Liver (tissue), 3 donors: ENCODE results near the gene ERBB2.

Experiments used
- EGR1 ChIP-seq, 2 donors: IDR thresholded peaks; 2 replicates each; pipeline ENCODE4 v1.6.1; 2016 to 2018; ENCODE audit warnings: antibody characterized with exemption in 2 of 2, low read depth in 2 of 2
- FOXA1 ChIP-seq: IDR thresholded peaks from 2 replicates; pipeline ENCODE4 v1.6.1; 2016; ENCODE audit warnings: antibody characterized with exemption
- FOXA2 ChIP-seq: IDR thresholded peaks from 2 replicates; pipeline ENCODE4 v1.6.1; 2016; ENCODE audit warnings: antibody characterized with exemption
- HNF4G ChIP-seq: IDR thresholded peaks from 2 replicates; pipeline ENCODE4 v1.6.1; 2016; ENCODE audit warnings: antibody characterized with exemption
- JUND ChIP-seq, 2 donors: IDR thresholded peaks; 2 replicates each; pipeline ENCODE4 v1.6.1; 2016; ENCODE audit warnings: antibody characterized with exemption in 2 of 2
- RXRA ChIP-seq, 2 donors: IDR thresholded peaks; 2 replicates each; pipeline ENCODE4 v1.6.1; 2017 to 2018; ENCODE audit warnings: antibody characterized with exemption in 2 of 2, mild to moderate bottlenecking in 1 of 2
- SP1 ChIP-seq: IDR thresholded peaks from 2 replicates; pipeline ENCODE4 v1.6.1; 2018; ENCODE audit warnings: antibody characterized with exemption, mild to moderate bottlenecking
- TAF1 ChIP-seq: conservative IDR thresholded peaks from 2 replicates; pipeline ENCODE4 v1.6.1; 2016; ENCODE audit warnings: antibody characterized with exemption, mild to moderate bottlenecking
- YY1 ChIP-seq: IDR thresholded peaks from 2 replicates; pipeline ENCODE4 v1.6.1; 2016; ENCODE audit warnings: antibody characterized with exemption, mild to moderate bottlenecking
- TF ChIP-seq, protein P1 (sequence below): fragments of 150-350 bp; IDR thresholded peaks from 2 replicates; pipeline ENCODE4 v1.5.1; 2017; ENCODE audit warnings: improper control_type of control experiment, low read depth, low read length; ENCODE audit not compliant: missing input control
- TF ChIP-seq, protein P2 (sequence below): IDR thresholded peaks from 2 replicates; pipeline ENCODE4 v1.6.1; 2016; ENCODE audit warnings: antibody characterized with exemption
- TF ChIP-seq, protein P3 (sequence below): IDR thresholded peaks from 2 replicates; pipeline ENCODE4 v1.6.1; 2016; ENCODE audit warnings: antibody characterized with exemption, mild to moderate bottlenecking
- TF ChIP-seq, protein P4 (sequence below): IDR thresholded peaks from 2 replicates; pipeline ENCODE4 v1.6.1; 2016; ENCODE audit warnings: antibody characterized with exemption
- TF ChIP-seq, protein P5 (sequence below): IDR thresholded peaks from 2 replicates; pipeline ENCODE4 v1.6.1; 2016; ENCODE audit warnings: antibody characterized with exemption
- donor health status: healthy.
- donor health status: healthy.

DNA sequence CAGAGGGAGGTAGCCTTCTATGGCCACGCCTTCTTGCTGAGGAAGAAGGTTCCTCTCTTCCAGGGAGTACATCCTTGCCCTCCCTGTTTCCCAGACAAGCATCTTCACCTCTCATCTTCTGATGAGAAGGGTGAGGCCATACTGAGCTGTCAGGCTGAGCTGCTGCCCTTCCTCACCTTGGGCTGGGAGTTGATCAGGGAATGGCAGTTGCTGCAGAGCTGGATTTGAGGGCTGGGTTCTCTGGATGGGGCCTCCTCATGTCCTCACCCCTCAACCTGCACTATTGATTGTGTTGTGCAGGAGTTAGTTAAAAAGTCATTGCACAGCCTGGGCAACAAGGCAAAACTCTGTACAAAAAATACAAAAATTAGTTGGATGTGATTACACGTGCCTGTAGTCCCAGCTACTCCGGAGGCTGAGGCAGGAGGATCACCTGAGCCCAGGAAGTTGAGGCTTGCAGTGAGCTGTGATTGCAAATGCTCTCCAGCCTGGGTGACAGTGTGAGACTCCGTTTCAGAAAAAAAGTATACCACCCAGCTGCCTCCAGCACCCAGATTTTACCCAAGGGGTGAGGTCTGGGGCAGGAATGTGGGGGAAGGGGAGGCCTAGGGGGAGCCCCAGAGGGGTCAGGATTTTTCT lies 2.0 kb downstream of the ERBB2 start:
- TF ChIP-seq FOXA1 (no peak), JUND (IDR thresholded peaks at IDR 0.05) (no peak), TAF1 (no peak), EGR1 (IDR thresholded peaks at IDR 0.05; ENCODE audit: low read depth in 2 of 2) (no peak), YY1 (no peak), FOXA2 (no peak), SP1 (no peak), RXRA (IDR thresholded peaks at IDR 0.05) (no peak), HNF4G (no peak)
- TF ChIP-seq, protein P1, sequence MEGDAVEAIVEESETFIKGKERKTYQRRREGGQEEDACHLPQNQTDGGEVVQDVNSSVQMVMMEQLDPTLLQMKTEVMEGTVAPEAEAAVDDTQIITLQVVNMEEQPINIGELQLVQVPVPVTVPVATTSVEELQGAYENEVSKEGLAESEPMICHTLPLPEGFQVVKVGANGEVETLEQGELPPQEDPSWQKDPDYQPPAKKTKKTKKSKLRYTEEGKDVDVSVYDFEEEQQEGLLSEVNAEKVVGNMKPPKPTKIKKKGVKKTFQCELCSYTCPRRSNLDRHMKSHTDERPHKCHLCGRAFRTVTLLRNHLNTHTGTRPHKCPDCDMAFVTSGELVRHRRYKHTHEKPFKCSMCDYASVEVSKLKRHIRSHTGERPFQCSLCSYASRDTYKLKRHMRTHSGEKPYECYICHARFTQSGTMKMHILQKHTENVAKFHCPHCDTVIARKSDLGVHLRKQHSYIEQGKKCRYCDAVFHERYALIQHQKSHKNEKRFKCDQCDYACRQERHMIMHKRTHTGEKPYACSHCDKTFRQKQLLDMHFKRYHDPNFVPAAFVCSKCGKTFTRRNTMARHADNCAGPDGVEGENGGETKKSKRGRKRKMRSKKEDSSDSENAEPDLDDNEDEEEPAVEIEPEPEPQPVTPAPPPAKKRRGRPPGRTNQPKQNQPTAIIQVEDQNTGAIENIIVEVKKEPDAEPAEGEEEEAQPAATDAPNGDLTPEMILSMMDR: no peak
- TF ChIP-seq, protein P2, sequence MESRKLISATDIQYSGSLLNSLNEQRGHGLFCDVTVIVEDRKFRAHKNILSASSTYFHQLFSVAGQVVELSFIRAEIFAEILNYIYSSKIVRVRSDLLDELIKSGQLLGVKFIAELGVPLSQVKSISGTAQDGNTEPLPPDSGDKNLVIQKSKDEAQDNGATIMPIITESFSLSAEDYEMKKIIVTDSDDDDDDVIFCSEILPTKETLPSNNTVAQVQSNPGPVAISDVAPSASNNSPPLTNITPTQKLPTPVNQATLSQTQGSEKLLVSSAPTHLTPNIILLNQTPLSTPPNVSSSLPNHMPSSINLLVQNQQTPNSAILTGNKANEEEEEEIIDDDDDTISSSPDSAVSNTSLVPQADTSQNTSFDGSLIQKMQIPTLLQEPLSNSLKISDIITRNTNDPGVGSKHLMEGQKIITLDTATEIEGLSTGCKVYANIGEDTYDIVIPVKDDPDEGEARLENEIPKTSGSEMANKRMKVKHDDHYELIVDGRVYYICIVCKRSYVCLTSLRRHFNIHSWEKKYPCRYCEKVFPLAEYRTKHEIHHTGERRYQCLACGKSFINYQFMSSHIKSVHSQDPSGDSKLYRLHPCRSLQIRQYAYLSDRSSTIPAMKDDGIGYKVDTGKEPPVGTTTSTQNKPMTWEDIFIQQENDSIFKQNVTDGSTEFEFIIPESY: no peak
- TF ChIP-seq, protein P3, sequence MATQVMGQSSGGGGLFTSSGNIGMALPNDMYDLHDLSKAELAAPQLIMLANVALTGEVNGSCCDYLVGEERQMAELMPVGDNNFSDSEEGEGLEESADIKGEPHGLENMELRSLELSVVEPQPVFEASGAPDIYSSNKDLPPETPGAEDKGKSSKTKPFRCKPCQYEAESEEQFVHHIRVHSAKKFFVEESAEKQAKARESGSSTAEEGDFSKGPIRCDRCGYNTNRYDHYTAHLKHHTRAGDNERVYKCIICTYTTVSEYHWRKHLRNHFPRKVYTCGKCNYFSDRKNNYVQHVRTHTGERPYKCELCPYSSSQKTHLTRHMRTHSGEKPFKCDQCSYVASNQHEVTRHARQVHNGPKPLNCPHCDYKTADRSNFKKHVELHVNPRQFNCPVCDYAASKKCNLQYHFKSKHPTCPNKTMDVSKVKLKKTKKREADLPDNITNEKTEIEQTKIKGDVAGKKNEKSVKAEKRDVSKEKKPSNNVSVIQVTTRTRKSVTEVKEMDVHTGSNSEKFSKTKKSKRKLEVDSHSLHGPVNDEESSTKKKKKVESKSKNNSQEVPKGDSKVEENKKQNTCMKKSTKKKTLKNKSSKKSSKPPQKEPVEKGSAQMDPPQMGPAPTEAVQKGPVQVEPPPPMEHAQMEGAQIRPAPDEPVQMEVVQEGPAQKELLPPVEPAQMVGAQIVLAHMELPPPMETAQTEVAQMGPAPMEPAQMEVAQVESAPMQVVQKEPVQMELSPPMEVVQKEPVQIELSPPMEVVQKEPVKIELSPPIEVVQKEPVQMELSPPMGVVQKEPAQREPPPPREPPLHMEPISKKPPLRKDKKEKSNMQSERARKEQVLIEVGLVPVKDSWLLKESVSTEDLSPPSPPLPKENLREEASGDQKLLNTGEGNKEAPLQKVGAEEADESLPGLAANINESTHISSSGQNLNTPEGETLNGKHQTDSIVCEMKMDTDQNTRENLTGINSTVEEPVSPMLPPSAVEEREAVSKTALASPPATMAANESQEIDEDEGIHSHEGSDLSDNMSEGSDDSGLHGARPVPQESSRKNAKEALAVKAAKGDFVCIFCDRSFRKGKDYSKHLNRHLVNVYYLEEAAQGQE: no peak
- TF ChIP-seq, protein P4, sequence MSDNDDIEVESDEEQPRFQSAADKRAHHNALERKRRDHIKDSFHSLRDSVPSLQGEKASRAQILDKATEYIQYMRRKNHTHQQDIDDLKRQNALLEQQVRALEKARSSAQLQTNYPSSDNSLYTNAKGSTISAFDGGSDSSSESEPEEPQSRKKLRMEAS: no peak
- TF ChIP-seq, protein P5, sequence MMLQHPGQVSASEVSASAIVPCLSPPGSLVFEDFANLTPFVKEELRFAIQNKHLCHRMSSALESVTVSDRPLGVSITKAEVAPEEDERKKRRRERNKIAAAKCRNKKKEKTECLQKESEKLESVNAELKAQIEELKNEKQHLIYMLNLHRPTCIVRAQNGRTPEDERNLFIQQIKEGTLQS: no peak
